Measurements from ENCODE around the gene FARS2.

- TF ChIP-seq POLR2A (IDR thresholded peaks at IDR 0.05; ENCODE audit: low read length) (no peak), GATA1 (IDR thresholded peaks at IDR 0.05; ENCODE audit: low read depth, low read length) (no peak)
These were observed 193.8 kb downstream of the FARS2 start for GRCh38 chr6:5455142-5455541.
